ENCODE measurements around the gene UTY.

The UTY gene

DNA sequence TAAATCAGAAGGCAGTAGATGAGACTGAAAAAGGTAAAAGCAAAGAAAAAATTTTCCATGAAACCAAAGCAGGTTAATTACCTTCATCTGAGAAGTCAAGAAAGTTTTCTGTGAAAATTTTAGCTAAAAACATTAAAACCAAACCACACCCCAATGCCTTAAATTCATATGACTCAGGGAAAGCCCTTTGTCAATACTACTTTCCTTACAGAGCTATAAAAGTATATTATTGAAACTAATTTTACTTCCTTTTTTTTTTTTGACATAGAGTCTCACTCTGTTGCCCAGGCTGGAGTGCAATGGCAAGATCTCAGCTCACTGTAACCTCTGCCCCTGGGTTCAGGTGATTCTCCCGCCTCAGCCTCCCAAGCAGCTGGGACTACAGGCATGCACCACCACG is 117.2 kb downstream of the UTY start:
- Histone ChIP-seq H3K36me3 (ENCODE audit: insufficient read depth, insufficient read length, low read length) (no peaks in the 10 kb centered on the region), H3K9ac (ENCODE audit: insufficient read length, low read depth) (no peak overlapping the region), H3K9me3 (ENCODE audit: insufficient read depth, low read length) (no peaks in the 10 kb centered on the region), H3K27me3 (ENCODE audit: insufficient read depth, insufficient read length) (no peaks in the 10 kb centered on the region), H3K4me1 (ENCODE audit: insufficient read depth, insufficient read length) (no peaks in the 10 kb centered on the region), H3K4me3 (ENCODE audit: insufficient read length, low read depth) (no peak overlapping the region)
- no peak for TF ChIP-seq SUZ12 (IDR thresholded peaks at IDR 0.05; ENCODE audit: extremely low read depth, insufficient read depth, insufficient read length)
- no peak for TF ChIP-seq YY1 (IDR thresholded peaks at IDR 0.05; ENCODE audit: insufficient read depth, insufficient read length)
- no peak for TF ChIP-seq ZNF274 (IDR thresholded peaks at IDR 0.05; ENCODE audit: low read depth, low read length)
- no peak for DNase-seq (ENCODE audit: low read depth, low spot score)

DNA sequence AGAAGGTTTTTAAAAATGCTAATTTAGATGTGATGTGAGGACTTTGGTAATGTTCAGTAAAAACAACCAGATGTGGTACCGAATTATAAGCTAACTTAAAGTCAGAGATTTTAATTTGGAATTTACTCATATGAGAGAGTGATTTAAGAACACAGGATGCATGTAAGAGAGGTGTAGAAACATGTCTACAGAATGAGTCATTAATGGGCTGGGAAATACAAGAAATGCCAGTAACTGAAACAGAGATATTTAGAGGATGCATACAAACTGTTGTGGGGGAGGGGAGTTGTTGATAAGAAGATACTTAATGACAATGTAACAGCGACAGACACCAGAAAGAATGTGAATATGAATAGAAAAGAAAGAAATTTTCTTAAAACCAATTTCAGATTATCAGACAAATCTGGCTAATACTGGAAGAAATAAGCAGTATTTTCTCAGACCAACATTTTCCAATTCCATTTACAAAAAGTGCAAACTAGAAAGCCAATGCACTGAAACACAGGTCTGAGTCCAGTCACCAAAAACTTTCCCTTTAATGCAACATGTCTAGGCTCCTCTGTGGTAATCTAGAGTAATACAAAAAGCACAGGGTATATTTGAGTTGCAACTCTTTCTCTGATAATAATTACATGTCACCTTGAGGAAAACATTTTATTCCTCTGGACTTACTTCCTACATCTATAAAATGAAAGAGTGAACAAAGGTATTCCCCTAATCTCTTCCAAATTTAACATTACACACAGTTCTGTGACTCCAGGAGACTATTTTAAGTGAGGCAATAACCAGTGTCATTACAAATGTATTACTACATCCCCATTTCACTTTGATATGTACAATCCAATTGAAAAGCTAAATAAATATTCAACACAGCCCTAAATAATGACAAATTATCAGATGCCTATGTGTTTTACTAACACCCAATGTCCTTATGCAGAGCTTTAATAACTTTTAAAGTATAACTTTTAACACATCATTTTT is 117.9 kb downstream of the UTY start:
- no peak for DNase-seq (ENCODE audit: low read depth, low spot score)
- Histone ChIP-seq H3K4me3 (ENCODE audit: insufficient read length, low read depth) (no peak overlapping the region), H3K36me3 (ENCODE audit: insufficient read depth, insufficient read length, low read length) (no peaks in the 10 kb centered on the region), H3K9ac (ENCODE audit: insufficient read length, low read depth) (no peak overlapping the region), H3K9me3 (ENCODE audit: insufficient read depth, low read length) (no peaks in the 10 kb centered on the region), H3K27me3 (ENCODE audit: insufficient read depth, insufficient read length) (no peaks in the 10 kb centered on the region), H3K4me1 (ENCODE audit: insufficient read depth, insufficient read length) (no peaks in the 10 kb centered on the region)
- TF ChIP-seq ZNF274 (IDR thresholded peaks at IDR 0.05; ENCODE audit: low read depth, low read length) (no peak), YY1 (IDR thresholded peaks at IDR 0.05; ENCODE audit: insufficient read depth, insufficient read length) (no peak), SUZ12 (IDR thresholded peaks at IDR 0.05; ENCODE audit: extremely low read depth, insufficient read depth, insufficient read length) (no peak)

- TF ChIP-seq SUZ12 (IDR thresholded peaks at IDR 0.05; ENCODE audit: extremely low read depth, insufficient read depth, insufficient read length) (no peak), ZNF274 (IDR thresholded peaks at IDR 0.05; ENCODE audit: low read depth, low read length) (no peak), YY1 (IDR thresholded peaks at IDR 0.05; ENCODE audit: insufficient read depth, insufficient read length) (no peak)
- no peaks in the 10 kb centered on the region for H3K9me3 ChIP-seq (ENCODE audit: insufficient read depth, low read length)
- no peaks in the 10 kb centered on the region for H3K27me3 ChIP-seq (ENCODE audit: insufficient read depth, insufficient read length)
- no peak overlapping the region for H3K4me3 ChIP-seq (ENCODE audit: insufficient read length, low read depth)
- no peaks in the 10 kb centered on the region for H3K36me3 ChIP-seq (ENCODE audit: insufficient read depth, insufficient read length, low read length)
- H3K9ac ChIP-seq (ENCODE audit: insufficient read length, low read depth): no peak overlapping the region
- H3K4me1 ChIP-seq (ENCODE audit: insufficient read depth, insufficient read length): no peaks in the 10 kb centered on the region
- DNase-seq (ENCODE audit: low read depth, low spot score): no peak
Measured at GRCh38 chrY:13351443-13351842, 128.4 kb downstream of the UTY start.

DNA sequence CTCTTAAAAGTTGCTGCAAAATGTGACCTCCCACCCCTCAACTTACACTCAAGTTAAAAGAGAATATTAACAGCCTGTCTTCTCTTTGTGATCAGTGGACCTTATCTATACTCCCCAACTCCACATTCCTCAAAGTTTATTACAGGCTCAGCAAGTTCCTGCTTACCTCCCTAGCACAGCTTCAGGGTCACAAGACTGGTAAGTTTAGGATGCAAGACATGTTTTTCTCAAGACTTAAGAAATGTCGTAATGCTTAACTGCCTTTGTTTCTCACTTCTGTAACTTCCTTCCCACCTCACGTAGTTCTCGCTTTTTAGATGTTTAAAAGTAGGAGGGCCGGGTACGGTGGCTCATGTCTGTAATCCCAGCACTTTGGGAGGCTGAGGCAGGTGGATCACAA is 132.7 kb downstream of the UTY start:
- no peak overlapping the region for H3K4me3 ChIP-seq (ENCODE audit: insufficient read length, low read depth)
- no peaks in the 10 kb centered on the region for H3K36me3 ChIP-seq (ENCODE audit: insufficient read depth, insufficient read length, low read length)
- no peak overlapping the region for H3K9ac ChIP-seq (ENCODE audit: insufficient read length, low read depth)
- no peak for TF ChIP-seq SUZ12 (IDR thresholded peaks at IDR 0.05; ENCODE audit: extremely low read depth, insufficient read depth, insufficient read length)
- TF ChIP-seq YY1 (IDR thresholded peaks at IDR 0.05; ENCODE audit: insufficient read depth, insufficient read length): no peak
- no peak for TF ChIP-seq ZNF274 (IDR thresholded peaks at IDR 0.05; ENCODE audit: low read depth, low read length)
- no peak for DNase-seq (ENCODE audit: low read depth, low spot score)
- H3K27me3 ChIP-seq (ENCODE audit: insufficient read depth, insufficient read length): no peaks in the 10 kb centered on the region
- no peaks in the 10 kb centered on the region for H3K9me3 ChIP-seq (ENCODE audit: insufficient read depth, low read length)
- no peaks in the 10 kb centered on the region for H3K4me1 ChIP-seq (ENCODE audit: insufficient read depth, insufficient read length)

GRCh38 chrY:13345549-13345948 is 134.3 kb downstream of the UTY start:
- Histone ChIP-seq H3K4me1 (ENCODE audit: insufficient read depth, insufficient read length) (no peaks in the 10 kb centered on the region), H3K9ac (ENCODE audit: insufficient read length, low read depth) (no peak overlapping the region), H3K9me3 (ENCODE audit: insufficient read depth, low read length) (no peaks in the 10 kb centered on the region), H3K4me3 (ENCODE audit: insufficient read length, low read depth) (no peak overlapping the region), H3K27me3 (ENCODE audit: insufficient read depth, insufficient read length) (no peaks in the 10 kb centered on the region), H3K36me3 (ENCODE audit: insufficient read depth, insufficient read length, low read length) (no peaks in the 10 kb centered on the region)
- DNase-seq (ENCODE audit: low read depth, low spot score): no peak
- TF ChIP-seq ZNF274 (IDR thresholded peaks at IDR 0.05; ENCODE audit: low read depth, low read length) (no peak), SUZ12 (IDR thresholded peaks at IDR 0.05; ENCODE audit: extremely low read depth, insufficient read depth, insufficient read length) (no peak), YY1 (IDR thresholded peaks at IDR 0.05; ENCODE audit: insufficient read depth, insufficient read length) (no peak)

DNA sequence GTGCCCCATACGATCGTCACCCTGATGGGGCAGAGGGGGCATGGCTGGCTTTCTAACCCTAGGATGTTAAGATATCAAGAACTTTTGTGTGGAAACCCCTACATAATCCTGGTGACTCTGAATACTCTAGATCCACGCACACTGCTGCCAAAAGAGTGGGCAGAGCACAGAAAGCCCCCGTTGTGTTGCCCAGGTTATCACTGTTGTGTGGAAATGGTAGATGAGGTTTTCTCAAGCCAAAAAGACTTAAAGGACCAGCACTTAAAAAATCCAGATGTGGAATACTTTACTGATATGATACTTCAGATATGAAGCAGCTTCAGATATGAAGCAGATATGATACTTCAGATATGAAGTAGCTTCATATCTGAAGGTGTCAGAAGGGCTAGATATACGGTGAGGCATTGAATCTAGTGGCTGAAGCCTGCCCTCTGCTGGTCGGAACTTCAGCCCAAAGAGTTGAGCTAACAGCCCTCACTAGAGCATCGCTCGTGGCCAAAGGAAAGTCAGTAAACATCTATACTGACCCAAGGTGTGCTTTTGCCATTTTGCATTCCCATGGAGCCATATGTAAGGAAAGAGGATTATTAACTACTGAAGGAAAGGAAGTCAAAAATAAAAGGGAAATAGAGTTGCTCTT is 136.4 kb downstream of the UTY start:
- no peaks in the 10 kb centered on the region for H3K9me3 ChIP-seq (ENCODE audit: insufficient read depth, low read length)
- H3K4me3 ChIP-seq (ENCODE audit: insufficient read length, low read depth): no peak overlapping the region
- no peaks in the 10 kb centered on the region for H3K36me3 ChIP-seq (ENCODE audit: insufficient read depth, insufficient read length, low read length)
- no peaks in the 10 kb centered on the region for H3K27me3 ChIP-seq (ENCODE audit: insufficient read depth, insufficient read length)
- no peaks in the 10 kb centered on the region for H3K4me1 ChIP-seq (ENCODE audit: insufficient read depth, insufficient read length)
- TF ChIP-seq SUZ12 (IDR thresholded peaks at IDR 0.05; ENCODE audit: extremely low read depth, insufficient read depth, insufficient read length) (no peak), ZNF274 (IDR thresholded peaks at IDR 0.05; ENCODE audit: low read depth, low read length) (no peak), YY1 (IDR thresholded peaks at IDR 0.05; ENCODE audit: insufficient read depth, insufficient read length) (no peak)
- no peak overlapping the region for H3K9ac ChIP-seq (ENCODE audit: insufficient read length, low read depth)
- peak; percentile 20 for DNase-seq (ENCODE audit: low read depth, low spot score)

- no peaks in the 10 kb centered on the region for H3K27me3 ChIP-seq (ENCODE audit: insufficient read depth, insufficient read length)
- no peaks in the 10 kb centered on the region for H3K4me1 ChIP-seq (ENCODE audit: insufficient read depth, insufficient read length)
- H3K36me3 ChIP-seq (ENCODE audit: insufficient read depth, insufficient read length, low read length): no peaks in the 10 kb centered on the region
Measured at GRCh38 chrY:13339939-13340338, 139.9 kb downstream of the UTY start.

More at GRCh38 chrY:13339939-13340338, 139.9 kb downstream of the UTY start:
- Histone ChIP-seq H3K9ac (ENCODE audit: insufficient read length, low read depth) (no peak overlapping the region), H3K9me3 (ENCODE audit: insufficient read depth, low read length) (no peaks in the 10 kb centered on the region), H3K4me3 (ENCODE audit: insufficient read length, low read depth) (no peak overlapping the region)
- no peak for DNase-seq (ENCODE audit: low read depth, low spot score)
- no peak for TF ChIP-seq YY1 (IDR thresholded peaks at IDR 0.05; ENCODE audit: insufficient read depth, insufficient read length)
- no peak for TF ChIP-seq SUZ12 (IDR thresholded peaks at IDR 0.05; ENCODE audit: extremely low read depth, insufficient read depth, insufficient read length)
- no peak for TF ChIP-seq ZNF274 (IDR thresholded peaks at IDR 0.05; ENCODE audit: low read depth, low read length)
